H1 (cell line): ENCODE measurements around the gene SLC23A3. TPM values are rescaled to one million over a fixed set of nuclear protein-coding genes. Genes with fewer than 3 reads are reported as not detected.

Source experiments
- CTCF ChIA-PET: fragments of 300-600 bp; sonication (Branson Sonifier 250); formaldehyde crosslinking; loops from one replicate; lab custom pipeline; 2021; ENCODE audit not compliant: partially characterized antibody; lab: Charles Lee
- POLR2A ChIA-PET: fragments of 300-600 bp; sonication (Branson Sonifier 250); formaldehyde crosslinking; loops from one replicate; lab custom pipeline; 2021; ENCODE audit warnings: inconsistent platforms; ENCODE audit not compliant: partially characterized antibody; lab: Charles Lee
- DNase-seq, 2 experiments: peaks; one replicate each; pipeline versions ENCODE4 v3.0.0 to v3.0.0-alpha.2; 2010 to 2022; ENCODE audit warnings: low spot score in 2 of 2, low read depth in 1 of 2, mixed read lengths in 1 of 2
- FAIRE-seq: peaks from 2 replicates; lab custom pipeline; 2011; peaks lifted over from hg19 to GRCh38; lab: Jason Lieb, UNC
- H2AFZ ChIP-seq: 2 replicates; pipeline ENCODE4 v1.8.1; 2012; ENCODE audit warnings: low read length, inconsistent platforms
- H2AK5ac ChIP-seq: 2 replicates; pipeline ENCODE4 v1.6.1; 2013; ENCODE audit warnings: low read depth, low read length
- H2BK120ac ChIP-seq: replicated peaks from 2 replicates; pipeline ENCODE3; 2013; ENCODE audit warnings: low read depth, low read length, inconsistent platforms
- H2BK12ac ChIP-seq: 2 replicates; pipeline ENCODE4 v1.6.1; 2013; ENCODE audit warnings: low read depth, low read length
- H2BK15ac ChIP-seq: 2 replicates; pipeline ENCODE4 v1.6.1; 2013; ENCODE audit warnings: low read length
- H2BK20ac ChIP-seq: 2 replicates; pipeline ENCODE4 v1.6.1; 2013; ENCODE audit warnings: low read length
- H2BK5ac ChIP-seq: 2 replicates; pipeline ENCODE4 v1.6.1; 2013; ENCODE audit warnings: low read depth, low read length
- H3K14ac ChIP-seq: 2 replicates; pipeline ENCODE4 v1.6.1; 2013; ENCODE audit warnings: inconsistent platforms; ENCODE audit not compliant: insufficient read length
- H3K18ac ChIP-seq: 2 replicates; pipeline ENCODE4 v1.6.1; 2013; ENCODE audit warnings: low read length; ENCODE audit errors: extremely low read depth
- H3K23ac ChIP-seq: 2 replicates; pipeline ENCODE4 v1.6.1; 2013; ENCODE audit warnings: inconsistent platforms; ENCODE audit not compliant: insufficient read length
- H3K23me2 ChIP-seq: 2 replicates; pipeline ENCODE4 v1.6.1; 2013; ENCODE audit warnings: low read depth, low read length
- H3K27ac ChIP-seq: 2 replicates; pipeline ENCODE4 v1.6.1; 2011; ENCODE audit warnings: low read depth, low read length, inconsistent platforms
- H3K27me3 ChIP-seq, 4 experiments: replicated peaks in 1 of 4; 1 replicate in 1 of 4; 2 replicates in 3 of 4; pipeline versions ENCODE4 v1.6.1 to v1.8.1; 2011 to 2013; ENCODE audit warnings: low read length in 3 of 4, mild to moderate bottlenecking in 3 of 4, inconsistent platforms in 2 of 4, mixed read lengths in 2 of 4, moderate library complexity in 1 of 4; ENCODE audit not compliant: control insufficient read depth in 3 of 4, insufficient read depth in 3 of 4; ENCODE audit errors: extremely low read depth in 1 of 4
- H3K36me3 ChIP-seq, 4 experiments: 2 replicates each; pipeline versions ENCODE4 v1.6.1 to v1.8.1; 2011 to 2013; ENCODE audit warnings: mild to moderate bottlenecking in 4 of 4, low read length in 3 of 4, moderate library complexity in 2 of 4, control low read depth in 1 of 4, inconsistent platforms in 1 of 4; ENCODE audit not compliant: insufficient read depth in 4 of 4, control insufficient read depth in 2 of 4
- H3K4ac ChIP-seq: replicated peaks from 2 replicates; pipeline ENCODE3; 2013; ENCODE audit warnings: low read length, low read depth, mixed read lengths, inconsistent platforms; ENCODE audit not compliant: insufficient read length
- H3K4me1 ChIP-seq, 4 experiments: replicated peaks in 1 of 4; 1 replicate in 1 of 4; 2 replicates in 3 of 4; pipeline versions ENCODE4 v1.6.1 to v1.8.1; 2011 to 2013; ENCODE audit warnings: low read length in 3 of 4, inconsistent platforms in 2 of 4, mixed read lengths in 1 of 4; ENCODE audit not compliant: insufficient read depth in 4 of 4, control insufficient read depth in 3 of 4
- H3K4me2 ChIP-seq, 2 experiments: 2 replicates each; pipeline versions ENCODE4 v1.6.1 to v1.8.1; 2011 to 2013; ENCODE audit warnings: low read depth in 2 of 2, low read length in 2 of 2, control low read depth in 1 of 2, inconsistent platforms in 1 of 2, mild to moderate bottlenecking in 1 of 2; ENCODE audit not compliant: insufficient read depth in 1 of 2
- H3K4me3 ChIP-seq, 4 experiments: fragments of 200-600, 300-600 bp in 1 of 4; sonication (generic), shearing (Covaris generic), sonication (Bioruptor Twin) in 1 of 4; 2 replicates each; pipeline versions ENCODE4 v1.5.1 to v1.8.1; 2011 to 2016; ENCODE audit warnings: low read length in 4 of 4, low read depth in 3 of 4, control low read depth in 2 of 4, inconsistent platforms in 2 of 4, mild to moderate bottlenecking in 2 of 4, mixed read lengths in 1 of 4, moderate library complexity in 1 of 4; ENCODE audit not compliant: insufficient read depth in 2 of 4; ENCODE audit errors: extremely low read depth in 1 of 4
- H3K56ac ChIP-seq: replicated peaks from 2 replicates; pipeline ENCODE3; 2013; ENCODE audit warnings: low read depth, mild to moderate bottlenecking, mixed read lengths, low read length, inconsistent platforms; ENCODE audit not compliant: insufficient read length
- H3K79me1 ChIP-seq: 2 replicates; pipeline ENCODE4 v1.6.1; 2013; ENCODE audit warnings: low read depth, low read length, control low read depth
- H3K79me2 ChIP-seq, 2 experiments: 2 replicates each; pipeline versions ENCODE4 v1.6.1 to v1.8.1; 2012 to 2013; ENCODE audit warnings: low read length in 2 of 2, mild to moderate bottlenecking in 2 of 2, inconsistent platforms in 1 of 2; ENCODE audit not compliant: insufficient read depth in 2 of 2, control insufficient read depth in 1 of 2
- H3K9ac ChIP-seq, 4 experiments: replicated peaks in 1 of 4; 1 replicate in 1 of 4; 2 replicates in 3 of 4; pipeline versions ENCODE4 v1.6.1 to v1.8.1; 2011 to 2013; ENCODE audit warnings: low read depth in 3 of 4, low read length in 3 of 4, control low read depth in 2 of 4, mild to moderate bottlenecking in 2 of 4, moderate library complexity in 2 of 4, inconsistent platforms in 1 of 4; ENCODE audit errors: extremely low read depth in 1 of 4
- H3K9me3 ChIP-seq, 2 experiments: 2 replicates each; pipeline versions ENCODE4 v1.6.1 to v1.8.1; 2012 to 2013; ENCODE audit warnings: mild to moderate bottlenecking in 2 of 2, moderate library complexity in 2 of 2, control low read depth in 1 of 2, inconsistent platforms in 1 of 2, low read depth in 1 of 2, low read length in 1 of 2, mixed read lengths in 1 of 2; ENCODE audit not compliant: insufficient read depth in 2 of 2
- H4K20me1 ChIP-seq, 2 experiments: replicated peaks in 1 of 2; 2 replicates each; pipeline versions ENCODE3 to v1.8.1; 2011 to 2013; ENCODE audit warnings: inconsistent platforms in 2 of 2, low read length in 2 of 2, mild to moderate bottlenecking in 1 of 2; ENCODE audit not compliant: insufficient read depth in 2 of 2, control insufficient read depth in 1 of 2
- H4K5ac ChIP-seq: 2 replicates; pipeline ENCODE4 v1.6.1; 2013; ENCODE audit warnings: low read length, low read depth, mixed read lengths, inconsistent platforms; ENCODE audit not compliant: insufficient read length
- H4K8ac ChIP-seq: 2 replicates; pipeline ENCODE4 v1.8.0; 2013; ENCODE audit warnings: mild to moderate bottlenecking, moderate library complexity, low read length, inconsistent platforms; ENCODE audit not compliant: insufficient read depth; ENCODE audit errors: extremely low read depth
- H4K91ac ChIP-seq: replicated peaks from 2 replicates; pipeline ENCODE3; 2013; ENCODE audit warnings: low read length, mixed read lengths, inconsistent platforms; ENCODE audit not compliant: insufficient read length
- CBX5 ChIP-seq: fragments of 300-800, 300-1000 bp; sonication (generic); IDR thresholded peaks from 2 replicates; pipeline ENCODE4 v1.7.1; 2016; ENCODE audit warnings: antibody characterized with exemption, low read length, low read depth
- CEBPB ChIP-seq: IDR thresholded peaks from 2 replicates; pipeline ENCODE4 v1.6.1; 2012; ENCODE audit warnings: low read depth, low read length
- CHD2 ChIP-seq: IDR thresholded peaks from 2 replicates; pipeline ENCODE4 v1.6.1; 2012; ENCODE audit warnings: low read length, improper control_type of control experiment
- FOSL1 ChIP-seq: IDR thresholded peaks from 2 replicates; pipeline ENCODE4 v1.6.1; 2011; ENCODE audit warnings: mild to moderate bottlenecking, low read depth, low read length, moderate library complexity; ENCODE audit not compliant: insufficient read depth
- JUN ChIP-seq: IDR thresholded peaks from 2 replicates; pipeline ENCODE4 v1.6.1; 2011; ENCODE audit warnings: low read depth, mild to moderate bottlenecking, improper control_type of control experiment, low read length
- POLR2A ChIP-seq, 2 experiments: IDR thresholded peaks; 1 replicate in 1 of 2; 2 replicates in 1 of 2; pipeline ENCODE4 v1.6.1; 2011; ENCODE audit warnings: low read depth in 2 of 2, low read length in 2 of 2, mild to moderate bottlenecking in 2 of 2; ENCODE audit errors: control extremely low read depth in 1 of 2
- SAP30 ChIP-seq: fragments of 300-600 bp; sonication (generic); IDR thresholded peaks from 2 replicates; pipeline ENCODE4 v1.7.1; 2012; ENCODE audit warnings: low read length, moderate library complexity, mild to moderate bottlenecking, inconsistent platforms; ENCODE audit not compliant: insufficient read depth, insufficient replicate concordance
- SIX5 ChIP-seq: IDR thresholded peaks from 2 replicates; pipeline ENCODE4 v1.6.1; 2011; ENCODE audit warnings: mild to moderate bottlenecking, low read depth, low read length
- SP2 ChIP-seq: IDR thresholded peaks from 2 replicates; pipeline ENCODE4 v1.6.1; 2012; ENCODE audit warnings: mild to moderate bottlenecking, low read length, inconsistent platforms
- TCF12 ChIP-seq: IDR thresholded peaks from 2 replicates; pipeline ENCODE4 v1.6.1; 2011; ENCODE audit warnings: low read depth, mild to moderate bottlenecking, low read length
- YY1 ChIP-seq: IDR thresholded peaks from 2 replicates; pipeline ENCODE4 v1.6.1; 2011; ENCODE audit warnings: low read depth, mild to moderate bottlenecking, low read length
- WGBS, 2 experiments: shearing (Covaris generic) in 1 of 2; methylation state at CpG; one replicate each; pipeline versions ENCODE4 v1.1.6 to v1.1.7; 2013 to 2015; ENCODE audit warnings: low lambda C conversion rate in 2 of 2, mixed read lengths in 2 of 2, inconsistent platforms in 1 of 2, low coverage in 1 of 2, missing lambda C conversion rate in 1 of 2; ENCODE audit not compliant: insufficient replicate concordance in 2 of 2, insufficient coverage in 1 of 2, insufficient read length in 1 of 2; ENCODE audit errors: extremely low coverage in 1 of 2, missing lambda C conversion rate in 1 of 2; 5-methylcytosine and 5-hydroxymethylcytosine counted together
- polyA plus RNA-seq, 7 experiments: library from polyadenylated mRNA; depleted of rRNA in 3 of 7; stranded (reverse) in 5 of 7; unstranded in 2 of 7; fragments of >200 nt in 5 of 7; fragments of 200-250 nt in 2 of 7; gene quantifications; 1 replicate in 5 of 7; 2 replicates in 1 of 7; 4 replicates in 1 of 7; pipeline versions ENCODE4 v1.2.1 to v1.2.3, GENCODE V29; 2011 to 2013; ENCODE audit warnings: missing spikeins in 2 of 7, mixed read lengths in 2 of 7
- total RNA-seq: library from RNA; stranded (reverse); fragmentation: NEBNext Ultra II Directional; extraction: Animal tissue kit (Norgen Biotek cat#: 25700); gene quantifications from 2 replicates; pipeline ENCODE4 v1.2.1, GENCODE V29; 2021

The SLC23A3 gene
- total and polyA plus RNA-seq, 2 of the 8 experiments (the other 6 are each of a cell fraction or from before 2014, with no cell fraction given) = 0.35 to 0.84 TPM

- H3K9ac ChIP-seq = no peak overlapping the region
- H2AFZ ChIP-seq = no peak overlapping the region
- no peak overlapping the region for H3K4me3 ChIP-seq
- H2BK15ac ChIP-seq = no peak overlapping the region
- H3K79me1 ChIP-seq = no peaks in the 10 kb centered on the region
- 88% methylated on average over 7 of the region's 7 CpGs; no CpG with 5 or more reads in 1 of the 2 experiments for WGBS, 2 experiments
- no peak overlapping the region for H4K91ac ChIP-seq
- H3K79me2 ChIP-seq = no peaks in the 10 kb centered on the region
- no peak overlapping the region for H3K14ac ChIP-seq
- no peaks in the 10 kb centered on the region for H3K36me3 ChIP-seq
- H3K23ac ChIP-seq = no peak overlapping the region
- H3K27me3 ChIP-seq = no peaks in the 10 kb centered on the region
- DNase-seq = no peak
- FAIRE-seq = no peak
- no peak overlapping the region for H3K18ac ChIP-seq
- H2BK5ac ChIP-seq = no peak overlapping the region
- CTCF ChIA-PET = interaction anchor here (0.6 to 37.2 kb wide), 9 partner anchors 19 to 224 kb away, joined by 3 to 1777 read pairs (median 6); partner anchors contain the start of genes CFAP65 and IHH
- H3K23me2 ChIP-seq = no peaks in the 10 kb centered on the region
- H2BK120ac ChIP-seq = no peak overlapping the region
- TF ChIP-seq JUN (no peak), YY1 (no peak), CEBPB (no peak), POLR2A (IDR thresholded peaks at IDR 0.05; ENCODE audit: control extremely low read depth in 1 of 2, low read depth in 2 of 2, low read length in 2 of 2) (no peak), SP2 (no peak), CBX5 (no peak), FOSL1 (no peak), CHD2 (no peak), SIX5 (no peak), SAP30 (no peak), TCF12 (no peak)
- H4K20me1 ChIP-seq = no peaks in the 10 kb centered on the region
- no peaks in the 10 kb centered on the region for H3K9me3 ChIP-seq
- H3K27ac ChIP-seq = no peak overlapping the region
- H2AK5ac ChIP-seq = no peak overlapping the region
- H3K4me2 ChIP-seq = no peak overlapping the region
- no peak overlapping the region for H3K4ac ChIP-seq
- no peaks in the 10 kb centered on the region; a peak in 2 of 7 replicates for H3K4me1 ChIP-seq
- no peak overlapping the region for H4K8ac ChIP-seq
- no peak overlapping the region for H2BK12ac ChIP-seq
- no peak overlapping the region for H2BK20ac ChIP-seq
- no peak overlapping the region for H4K5ac ChIP-seq
- POLR2A ChIA-PET = interaction anchor here (1.1 kb wide), 1 partner anchor 9 kb away, joined by 3 read pairs; no protein-coding TSS in a partner anchor
- H3K56ac ChIP-seq = no peak overlapping the region
Measured at GRCh38 chr2:219128396-219128795, 41.4 kb downstream of the SLC23A3 start.
